GM21723 (cell line): ENCODE measurements around the gene G2E3.
"Not testable (repeated sequence)": the region's sequence is repeated elsewhere in the genome, so short reads cannot be mapped to it uniquely, and the experiment has no call there.

Experiments
- ATAC-seq: cut with Tn5 transposase; IDR thresholded peaks from one replicate; pipeline ENCODE4 v1.9.1; 2021; ENCODE audit warnings: mild to moderate bottlenecking, moderate library complexity; ENCODE audit not compliant: unreplicated experiment

G2E3 gene

GRCh38 chr14:30558362-30558674 is 640 bp upstream of the G2E3 start:
- ATAC-seq = no peak

GRCh38 chr14:30559638-30560091 is 707 bp downstream of the G2E3 start:
- ATAC-seq = peak; percentile 31

- no peak for ATAC-seq
Observed at GRCh38 chr14:30560581-30560980, 1.6 kb downstream of the G2E3 start.

GRCh38 chr14:30564235-30564867 is 5.4 kb downstream of the G2E3 start:
- no peak for ATAC-seq

GRCh38 chr14:30564868-30565248 is 5.9 kb downstream of the G2E3 start:
- ATAC-seq = no peak

GRCh38 chr14:30569216-30569902 is 10.4 kb downstream of the G2E3 start:
- ATAC-seq = no peak

- ATAC-seq = no peak
Observed at GRCh38 chr14:30569903-30570226, 10.9 kb downstream of the G2E3 start.

- ATAC-seq = no peak
Observed at GRCh38 chr14:30572237-30572636, 13.3 kb downstream of the G2E3 start.

GRCh38 chr14:30572771-30573170 is 13.8 kb downstream of the G2E3 start:
- ATAC-seq = no peak

- no peak for ATAC-seq
Observed at GRCh38 chr14:30573226-30573814, 14.4 kb downstream of the G2E3 start.

GRCh38 chr14:30573966-30574365 is 15.0 kb downstream of the G2E3 start:
- ATAC-seq = no peak

GRCh38 chr14:30574777-30575176 is 15.8 kb downstream of the G2E3 start:
- not testable (repeated sequence) for ATAC-seq

GRCh38 chr14:30576333-30576732 is 17.4 kb downstream of the G2E3 start:
- ATAC-seq = not testable (repeated sequence)

GRCh38 chr14:30580616-30581282 is 21.8 kb downstream of the G2E3 start:
- ATAC-seq = no peak

GRCh38 chr14:30581283-30581625 is 22.3 kb downstream of the G2E3 start:
- ATAC-seq = no peak

- no peak for ATAC-seq
Observed at GRCh38 chr14:30582376-30582775, 23.4 kb downstream of the G2E3 start.

- no peak for ATAC-seq
Observed at GRCh38 chr14:30584058-30584630, 25.2 kb downstream of the G2E3 start.

GRCh38 chr14:30585204-30585603 is 26.2 kb downstream of the G2E3 start:
- ATAC-seq = no peak

GRCh38 chr14:30587141-30587540 is 28.2 kb downstream of the G2E3 start:
- ATAC-seq = no peak

GRCh38 chr14:30588873-30589272 is 29.9 kb downstream of the G2E3 start:
- no peak for ATAC-seq

- no peak for ATAC-seq
Observed at GRCh38 chr14:30596935-30597334, 38.0 kb downstream of the G2E3 start.

GRCh38 chr14:30597504-30597903 is 38.5 kb downstream of the G2E3 start:
- no peak for ATAC-seq
